Kidney epithelial cell (primary cell): ENCODE data around the gene ADGRV1. TPM values are rescaled to one million over a fixed set of nuclear protein-coding genes. Genes with fewer than 3 reads are reported as not detected.

Experiments used
- DNase-seq: peaks from one replicate; pipeline ENCODE4 v3.0.0-alpha.2; 2010; ENCODE audit warnings: low read depth
- H3K27me3 ChIP-seq: 2 replicates; pipeline ENCODE4 v1.6.0; 2011; ENCODE audit warnings: low read length; ENCODE audit not compliant: control insufficient read depth, insufficient read depth
- H3K36me3 ChIP-seq: 2 replicates; pipeline ENCODE4 v1.5.1; 2011; ENCODE audit warnings: low read length; ENCODE audit not compliant: control insufficient read depth, insufficient read depth
- H3K4me3 ChIP-seq: 2 replicates; pipeline ENCODE4 v1.5.1; 2011; ENCODE audit warnings: low read depth, mild to moderate bottlenecking, control low read depth, low read length
- total RNA-seq: library from RNA; depleted of rRNA; stranded (reverse); fragments of >200 nt; gene quantifications from 2 replicates; pipeline ENCODE4 v1.2.3, GENCODE V29; 2015
- TF ChIP-seq, protein P1 (sequence below): IDR thresholded peaks from 2 replicates; pipeline ENCODE4 v1.5.1; 2011; ENCODE audit warnings: mild to moderate bottlenecking, moderate library complexity, low read length, control low read depth, inconsistent platforms; ENCODE audit not compliant: insufficient read depth, poor library complexity, severe bottlenecking

The ADGRV1 gene
- total RNA-seq, 1 donor from 2014 or later = 3.5 TPM

DNA sequence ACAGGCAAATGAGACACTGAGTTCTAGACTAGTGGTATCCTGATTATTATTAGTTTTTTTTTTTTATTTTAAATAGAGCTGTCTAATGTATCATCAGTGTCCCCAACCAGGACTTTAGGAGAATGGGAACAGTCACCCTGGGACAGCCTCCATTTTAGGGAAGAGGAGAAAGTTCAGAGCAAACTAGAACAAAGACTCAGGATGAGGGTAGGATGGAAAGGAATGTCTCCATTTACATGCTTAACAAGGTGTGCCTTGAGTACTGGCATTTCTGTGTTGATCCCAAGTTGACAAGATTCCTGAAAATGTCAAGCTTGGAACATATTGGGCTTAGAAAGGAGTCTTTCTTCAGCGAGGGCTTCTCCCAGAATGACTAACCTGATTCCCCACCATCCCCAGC lies 601.0 kb downstream of the ADGRV1 start:
- no peak overlapping the region for H3K4me3 ChIP-seq
- DNase-seq = no peak
- H3K36me3 ChIP-seq = no peaks in the 10 kb centered on the region
- TF ChIP-seq, protein P1, sequence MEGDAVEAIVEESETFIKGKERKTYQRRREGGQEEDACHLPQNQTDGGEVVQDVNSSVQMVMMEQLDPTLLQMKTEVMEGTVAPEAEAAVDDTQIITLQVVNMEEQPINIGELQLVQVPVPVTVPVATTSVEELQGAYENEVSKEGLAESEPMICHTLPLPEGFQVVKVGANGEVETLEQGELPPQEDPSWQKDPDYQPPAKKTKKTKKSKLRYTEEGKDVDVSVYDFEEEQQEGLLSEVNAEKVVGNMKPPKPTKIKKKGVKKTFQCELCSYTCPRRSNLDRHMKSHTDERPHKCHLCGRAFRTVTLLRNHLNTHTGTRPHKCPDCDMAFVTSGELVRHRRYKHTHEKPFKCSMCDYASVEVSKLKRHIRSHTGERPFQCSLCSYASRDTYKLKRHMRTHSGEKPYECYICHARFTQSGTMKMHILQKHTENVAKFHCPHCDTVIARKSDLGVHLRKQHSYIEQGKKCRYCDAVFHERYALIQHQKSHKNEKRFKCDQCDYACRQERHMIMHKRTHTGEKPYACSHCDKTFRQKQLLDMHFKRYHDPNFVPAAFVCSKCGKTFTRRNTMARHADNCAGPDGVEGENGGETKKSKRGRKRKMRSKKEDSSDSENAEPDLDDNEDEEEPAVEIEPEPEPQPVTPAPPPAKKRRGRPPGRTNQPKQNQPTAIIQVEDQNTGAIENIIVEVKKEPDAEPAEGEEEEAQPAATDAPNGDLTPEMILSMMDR = no peak
- no peaks in the 10 kb centered on the region for H3K27me3 ChIP-seq

- H3K36me3 ChIP-seq = no peaks in the 10 kb centered on the region
- no peak for DNase-seq
- H3K4me3 ChIP-seq = no peak overlapping the region
- TF ChIP-seq, protein P1 = no peak
- H3K27me3 ChIP-seq = no peaks in the 10 kb centered on the region
These were observed 602.2 kb downstream of the ADGRV1 start for GRCh38 chr5:91160714-91161285.

GRCh38 chr5:91162534-91163381 lies 604.2 kb downstream of the ADGRV1 start:
- TF ChIP-seq, protein P1 = no peak
- no peak overlapping the region for H3K4me3 ChIP-seq
- no peaks in the 10 kb centered on the region for H3K27me3 ChIP-seq
- peak; percentile 92 for DNase-seq
- H3K36me3 ChIP-seq = no peaks in the 10 kb centered on the region

GRCh38 chr5:91164424-91164823 lies 605.8 kb downstream of the ADGRV1 start:
- DNase-seq = no peak
- TF ChIP-seq, protein P1 = no peak
- Histone ChIP-seq H3K27me3 (no peaks in the 10 kb centered on the region), H3K36me3 (no peaks in the 10 kb centered on the region), H3K4me3 (no peak overlapping the region)

GRCh38 chr5:91166059-91166807 lies 607.6 kb downstream of the ADGRV1 start:
- TF ChIP-seq, protein P1 = no peak
- no peak overlapping the region for H3K4me3 ChIP-seq
- H3K27me3 ChIP-seq = no peaks in the 10 kb centered on the region
- H3K36me3 ChIP-seq = no peaks in the 10 kb centered on the region
- no peak for DNase-seq
